GM18867 (cell line): ENCODE data around the gene ATG16L2.

ENCODE experiments used
- ATAC-seq: cut with Tn5 transposase; IDR thresholded peaks from one replicate; pipeline ENCODE4 v1.9.1; 2021; ENCODE audit warnings: mild to moderate bottlenecking, moderate library complexity; ENCODE audit not compliant: unreplicated experiment

Gene ATG16L2, protein sequence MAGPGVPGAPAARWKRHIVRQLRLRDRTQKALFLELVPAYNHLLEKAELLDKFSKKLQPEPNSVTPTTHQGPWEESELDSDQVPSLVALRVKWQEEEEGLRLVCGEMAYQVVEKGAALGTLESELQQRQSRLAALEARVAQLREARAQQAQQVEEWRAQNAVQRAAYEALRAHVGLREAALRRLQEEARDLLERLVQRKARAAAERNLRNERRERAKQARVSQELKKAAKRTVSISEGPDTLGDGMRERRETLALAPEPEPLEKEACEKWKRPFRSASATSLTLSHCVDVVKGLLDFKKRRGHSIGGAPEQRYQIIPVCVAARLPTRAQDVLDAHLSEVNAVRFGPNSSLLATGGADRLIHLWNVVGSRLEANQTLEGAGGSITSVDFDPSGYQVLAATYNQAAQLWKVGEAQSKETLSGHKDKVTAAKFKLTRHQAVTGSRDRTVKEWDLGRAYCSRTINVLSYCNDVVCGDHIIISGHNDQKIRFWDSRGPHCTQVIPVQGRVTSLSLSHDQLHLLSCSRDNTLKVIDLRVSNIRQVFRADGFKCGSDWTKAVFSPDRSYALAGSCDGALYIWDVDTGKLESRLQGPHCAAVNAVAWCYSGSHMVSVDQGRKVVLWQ

DNA sequence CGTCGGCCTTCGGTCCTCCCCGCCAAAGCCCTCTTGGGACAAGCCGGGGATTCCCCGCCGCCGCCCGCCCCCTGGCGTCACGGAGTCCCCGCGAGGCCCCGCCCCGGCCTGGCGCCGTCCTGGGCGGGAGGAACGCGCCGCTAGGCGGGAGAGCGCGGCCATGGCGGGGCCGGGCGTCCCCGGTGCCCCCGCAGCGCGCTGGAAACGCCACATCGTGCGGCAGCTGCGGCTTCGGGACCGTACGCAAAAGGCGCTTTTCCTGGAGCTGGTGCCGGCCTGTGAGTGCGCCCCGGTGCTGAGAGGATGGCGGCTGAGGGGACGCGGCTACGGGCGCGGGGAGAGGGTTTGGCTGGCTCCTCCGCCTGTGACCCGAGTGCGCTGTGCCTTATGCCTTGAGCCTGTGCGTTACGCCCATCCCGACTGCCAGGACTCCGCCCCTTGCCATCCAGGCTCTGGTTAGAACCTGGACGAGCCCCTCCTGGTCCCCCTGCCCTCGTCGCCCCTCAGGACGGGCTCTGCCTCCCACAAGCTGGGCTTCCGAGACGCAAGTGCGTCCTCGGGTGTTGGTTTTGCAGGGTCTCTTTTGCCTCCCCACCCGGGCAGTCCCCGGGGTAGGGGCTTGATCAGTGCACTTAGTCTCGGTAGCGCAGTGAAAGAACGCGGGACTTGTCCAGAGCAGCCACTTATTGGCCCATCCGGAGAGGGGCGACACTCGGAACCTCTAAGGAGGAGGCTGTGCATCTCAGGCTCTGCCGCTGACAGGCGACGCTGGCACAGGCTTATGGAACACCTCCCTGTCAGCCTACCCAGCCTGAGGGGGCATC is at the start of gene ATG16L2:
Gene ATG16L2 (plus strand): TSS at position 126 of the 824 bp plus-strand sequence. CDS start 35 bp downstream, at position 161.
- ATAC-seq: peak; percentile 61

DNA sequence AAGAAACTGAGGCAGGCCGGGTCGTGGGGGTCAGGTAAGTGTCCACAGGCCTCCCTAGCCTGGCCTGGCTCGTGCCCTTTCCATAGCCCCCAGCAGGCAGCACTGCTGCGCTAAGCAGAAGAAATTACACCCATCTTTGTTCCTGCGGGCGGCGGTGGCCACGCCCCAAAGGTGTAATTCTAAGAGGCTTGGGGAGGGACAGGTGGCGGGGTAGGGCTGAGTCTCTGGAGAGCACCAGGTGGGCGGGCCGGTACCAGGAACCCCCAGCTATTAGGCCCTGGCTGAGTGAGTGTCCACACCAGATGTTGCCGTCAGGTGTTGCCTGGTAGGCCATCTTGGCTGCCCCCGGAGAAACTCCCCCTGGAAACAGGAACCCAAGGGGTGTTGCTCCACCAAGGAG is 49.7 kb upstream of the ATG16L2 start:
- ATAC-seq: no peak

DNA sequence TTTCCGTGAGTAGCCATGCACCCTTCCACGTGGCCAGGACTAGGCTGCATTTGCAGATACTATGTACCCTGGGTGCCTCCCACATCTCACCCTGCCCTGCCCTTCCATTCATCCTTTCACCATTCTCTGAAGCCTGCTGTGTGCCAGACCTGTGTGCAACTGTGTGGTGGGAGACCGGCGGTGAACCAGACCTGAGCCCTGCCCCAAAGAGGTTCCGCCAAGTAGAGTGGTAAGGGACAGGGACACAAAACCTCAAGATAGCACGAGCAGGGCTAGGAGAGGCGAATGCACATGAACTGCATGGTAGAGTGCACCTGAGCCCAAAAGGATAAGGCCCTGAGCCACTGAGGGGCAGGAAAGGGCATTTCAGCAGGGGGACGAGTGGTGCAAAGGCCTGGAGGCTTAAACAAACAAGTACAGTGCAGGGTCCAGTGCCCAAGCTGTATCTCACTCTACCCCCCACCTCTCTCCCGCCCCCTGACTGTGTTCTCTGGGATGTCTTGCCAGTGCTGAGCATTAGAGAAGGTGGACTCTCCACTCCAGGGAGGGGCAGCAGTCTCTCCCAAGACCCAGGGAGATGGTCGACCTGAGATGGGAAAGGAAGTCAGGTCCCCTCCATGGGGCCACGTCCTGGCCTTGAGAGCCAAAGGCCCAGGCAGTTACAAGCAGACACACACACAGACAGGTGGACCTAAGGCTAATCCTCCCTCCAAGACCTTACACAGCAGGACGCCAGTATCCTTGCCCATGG is 47.9 kb upstream of the ATG16L2 start:
- ATAC-seq: no peak

DNA sequence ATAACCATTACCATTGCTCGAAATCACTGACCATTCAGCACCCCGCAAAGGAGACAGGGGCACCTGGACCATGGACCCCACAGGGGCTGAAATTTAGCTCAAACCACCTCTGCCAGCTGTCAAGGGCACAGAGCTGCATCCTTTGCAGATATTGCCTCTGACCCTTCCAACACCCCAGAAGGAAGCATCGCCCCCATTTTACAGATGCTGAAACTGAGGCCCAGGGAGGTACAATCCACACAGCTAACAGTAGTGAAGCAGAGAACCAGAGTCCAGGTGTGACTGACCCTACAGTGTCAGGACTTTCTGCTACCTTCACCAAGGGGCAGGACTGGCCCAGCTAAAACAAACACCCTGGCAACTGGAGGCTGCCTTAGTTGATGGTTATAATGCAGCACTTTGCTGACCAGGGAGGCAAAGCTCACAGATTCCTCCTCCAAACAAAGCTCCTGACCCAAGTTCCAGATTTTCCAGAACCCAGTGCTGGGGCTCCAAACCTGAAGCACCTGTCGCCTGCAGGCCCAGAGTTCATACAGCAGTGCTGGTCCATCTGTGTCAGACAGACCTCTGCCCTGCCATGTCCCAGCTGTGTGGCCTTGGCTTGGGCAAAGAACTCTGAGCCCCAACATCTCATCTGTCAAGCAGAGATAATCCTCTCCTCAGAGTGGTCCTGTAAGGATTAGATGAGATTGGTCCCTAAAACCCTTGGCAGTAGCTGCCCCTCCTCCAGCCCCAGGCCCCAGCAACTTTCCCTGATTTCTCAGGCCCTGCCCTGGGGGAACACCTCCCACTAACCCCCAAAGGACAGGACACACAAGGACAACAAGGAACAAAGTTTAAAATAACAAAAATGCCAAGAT is 46.8 kb upstream of the ATG16L2 start:
- no peak for ATAC-seq

DNA sequence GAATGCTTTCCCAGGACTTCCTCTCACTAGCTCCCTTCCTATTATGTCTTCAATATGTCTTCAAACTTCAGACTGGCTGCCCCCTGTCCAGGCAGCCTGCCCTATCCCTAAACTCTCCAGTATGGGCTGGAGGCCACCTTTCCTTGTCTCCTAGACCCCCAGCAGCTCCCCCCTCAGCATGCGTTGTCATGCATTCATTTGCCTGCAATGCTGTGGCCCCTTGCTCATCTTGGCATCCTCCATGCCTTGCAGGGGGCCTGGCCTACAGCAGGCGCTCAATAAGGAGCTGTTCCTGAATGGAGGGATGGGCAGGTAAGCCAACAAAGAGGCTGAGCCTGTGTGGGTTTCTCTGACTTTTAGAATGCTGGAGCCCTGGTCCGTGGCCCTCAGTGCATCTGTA is 45.6 kb upstream of the ATG16L2 start:
- no peak for ATAC-seq

DNA sequence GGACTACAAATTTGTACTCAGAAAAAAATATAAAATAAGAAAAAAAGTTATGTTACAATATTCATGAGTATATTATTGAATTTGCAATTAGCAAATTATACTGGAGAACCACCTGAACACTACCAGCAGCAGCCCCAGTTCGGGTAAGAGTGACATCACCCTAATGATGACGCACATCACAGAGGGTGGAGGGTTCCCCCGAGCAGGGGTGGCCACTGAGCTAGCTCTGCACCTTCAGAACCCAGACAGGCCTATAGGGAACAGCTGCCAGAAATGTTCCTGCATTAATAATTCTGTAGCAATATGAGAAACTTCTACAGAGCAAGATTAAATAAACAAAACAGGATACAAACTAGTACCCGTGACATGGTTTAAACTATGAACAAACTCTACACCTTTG is 44.5 kb upstream of the ATG16L2 start:
- ATAC-seq: no peak

DNA sequence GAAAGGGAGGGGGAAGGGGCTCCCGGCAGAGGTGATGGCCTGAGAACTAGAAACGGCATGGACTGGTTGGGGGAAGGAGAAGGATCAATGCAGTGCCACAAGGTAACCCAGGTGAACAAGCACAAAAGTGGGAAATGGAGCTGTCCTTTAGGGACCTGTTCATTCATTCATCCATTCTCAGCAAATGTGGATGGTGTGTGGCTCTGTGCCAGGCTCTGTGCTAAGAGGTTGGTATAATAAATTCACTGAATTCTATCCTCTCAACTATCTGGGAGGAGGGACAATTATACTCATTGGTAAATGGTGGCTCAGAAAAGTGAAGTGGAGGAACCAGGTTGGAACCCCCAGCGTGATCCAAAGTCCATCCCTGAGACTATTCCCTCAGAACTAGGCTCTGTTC is 43.4 kb upstream of the ATG16L2 start:
- ATAC-seq: no peak

DNA sequence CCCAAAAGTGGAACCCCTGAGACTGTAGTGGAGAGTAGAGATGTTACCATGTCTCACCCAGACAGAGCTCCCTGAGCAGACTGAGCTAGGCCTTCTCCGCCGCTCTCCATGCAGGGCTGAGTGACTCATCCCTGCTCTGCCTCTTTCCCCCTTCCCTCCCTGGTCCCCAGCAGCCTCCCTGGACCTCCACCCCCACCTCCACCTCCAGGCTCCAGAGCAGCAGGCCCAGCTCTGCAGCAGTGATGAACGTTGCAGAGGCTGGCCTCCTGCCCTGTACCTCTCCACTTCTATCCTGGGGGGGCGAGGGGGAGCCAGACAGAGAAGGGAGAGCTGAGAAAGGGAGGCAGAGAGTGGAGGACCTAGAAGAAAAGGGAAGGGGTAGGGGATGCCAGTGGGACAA is 42.7 kb upstream of the ATG16L2 start:
- no peak for ATAC-seq

DNA sequence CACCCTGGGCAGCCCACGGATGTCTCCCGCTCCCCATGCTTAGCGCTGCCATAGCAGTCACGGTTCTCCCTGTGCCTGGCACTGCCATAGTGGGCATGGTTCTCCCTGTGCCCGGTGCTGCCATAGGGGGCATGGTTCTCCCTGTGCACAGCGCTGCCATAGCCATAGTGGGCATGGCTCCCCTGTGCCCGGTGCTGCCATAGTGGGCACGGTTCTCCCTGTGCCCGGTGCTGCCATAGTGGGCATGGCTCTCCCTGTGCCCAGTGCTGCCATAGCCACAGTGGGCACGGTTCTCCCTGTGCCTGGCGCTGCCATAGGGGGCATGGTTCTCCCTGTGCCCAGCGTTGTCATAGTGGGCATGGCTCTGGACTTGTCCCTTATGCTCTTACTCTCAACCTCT is 42.2 kb upstream of the ATG16L2 start:
- ATAC-seq: no peak

DNA sequence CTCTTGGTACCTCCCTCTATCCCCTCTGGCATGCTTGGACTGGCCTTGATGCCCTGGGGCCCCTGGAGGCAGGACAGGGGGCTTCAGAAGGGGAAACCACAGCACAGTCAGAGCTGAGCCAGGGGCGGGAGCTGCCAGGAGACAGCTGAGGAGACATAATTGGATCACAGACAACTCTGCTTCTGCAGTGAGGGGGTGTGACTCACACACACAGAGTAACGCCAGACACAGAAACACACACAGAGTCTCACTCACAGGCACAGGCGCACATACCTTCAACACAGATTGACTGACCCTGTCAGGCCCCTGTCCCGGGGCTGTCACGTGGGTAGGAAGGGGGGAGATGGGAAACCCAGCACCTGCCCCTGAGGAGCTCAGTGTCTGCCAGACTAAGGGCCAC is 40.9 kb upstream of the ATG16L2 start:
- ATAC-seq: no peak

DNA sequence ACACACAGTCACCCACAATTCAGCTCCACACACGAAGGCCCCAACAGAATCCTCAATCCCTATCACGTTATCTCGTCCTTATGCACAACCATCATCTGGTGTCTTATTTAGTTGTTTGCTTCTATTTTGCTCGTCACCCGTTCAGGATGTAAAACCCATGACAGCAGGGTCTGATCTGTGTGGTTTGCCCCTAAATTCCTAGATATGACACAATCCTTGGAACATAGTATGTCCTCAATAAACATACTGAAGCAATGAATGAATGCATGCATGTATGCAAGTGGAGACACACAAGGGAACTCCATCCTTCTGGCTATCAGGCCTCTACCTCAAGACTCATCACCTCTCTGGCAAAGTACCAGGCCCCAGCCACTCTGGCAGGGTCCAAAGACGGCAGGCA is 40.5 kb upstream of the ATG16L2 start:
- no peak for ATAC-seq

DNA sequence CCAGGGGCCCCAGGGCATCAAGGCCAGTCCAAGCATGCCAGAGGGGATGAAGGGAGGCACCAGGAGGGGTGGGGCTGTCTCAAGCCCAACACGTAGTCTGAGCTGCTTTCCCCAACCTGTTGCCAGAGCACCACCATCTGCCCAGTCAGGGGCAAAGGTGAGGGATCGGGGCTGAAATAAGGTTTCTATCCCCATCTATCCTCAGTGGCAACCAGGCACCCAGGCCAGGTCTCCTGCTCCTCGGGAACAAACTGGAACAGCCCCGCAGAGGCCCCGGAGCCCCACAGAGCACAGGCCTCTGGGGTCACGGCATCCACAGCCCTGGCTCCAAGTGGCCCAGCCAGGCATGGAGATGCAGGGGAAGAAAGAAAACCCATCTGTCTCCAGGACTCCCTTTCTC is 39.7 kb upstream of the ATG16L2 start:
- no peak for ATAC-seq

DNA sequence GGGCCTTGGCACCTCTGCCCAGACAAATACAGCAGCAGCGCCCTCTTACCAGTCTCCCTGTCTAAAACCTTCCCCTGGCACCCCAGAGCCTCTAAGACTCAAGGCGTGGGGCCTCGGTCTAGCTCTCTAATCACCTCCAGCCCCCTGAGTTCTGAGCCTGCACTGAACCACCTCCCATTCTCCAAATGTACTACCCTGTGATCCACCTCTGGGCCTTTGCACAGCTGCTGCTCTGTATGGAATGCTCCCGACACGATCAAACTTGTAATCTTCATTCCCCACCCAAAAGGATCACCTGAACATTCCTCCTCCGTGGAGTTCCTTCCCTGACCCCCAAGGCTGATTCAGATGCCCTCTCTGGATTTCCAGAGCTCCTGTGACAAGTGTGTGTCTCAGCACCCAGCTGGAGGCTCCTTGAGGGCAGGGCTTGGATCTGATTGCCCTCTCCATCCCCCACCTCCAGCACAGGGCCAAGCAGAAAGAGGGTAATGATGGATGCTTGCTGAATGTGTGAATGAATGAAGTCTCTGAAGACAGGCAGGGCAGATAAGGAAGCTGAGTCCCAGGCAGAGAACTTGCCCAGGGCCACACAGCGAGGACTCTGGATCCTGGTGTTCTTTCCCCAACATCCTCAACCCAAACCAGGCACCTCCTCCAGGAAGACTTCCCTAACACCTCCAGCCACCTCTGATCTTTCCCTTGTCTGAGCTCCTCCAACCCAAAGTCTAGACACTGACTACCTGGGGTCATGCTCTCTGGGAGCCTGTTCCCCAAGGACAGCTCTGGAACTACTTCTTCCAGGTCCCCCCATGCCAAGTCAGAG is 38.7 kb upstream of the ATG16L2 start:
- no peak for ATAC-seq

DNA sequence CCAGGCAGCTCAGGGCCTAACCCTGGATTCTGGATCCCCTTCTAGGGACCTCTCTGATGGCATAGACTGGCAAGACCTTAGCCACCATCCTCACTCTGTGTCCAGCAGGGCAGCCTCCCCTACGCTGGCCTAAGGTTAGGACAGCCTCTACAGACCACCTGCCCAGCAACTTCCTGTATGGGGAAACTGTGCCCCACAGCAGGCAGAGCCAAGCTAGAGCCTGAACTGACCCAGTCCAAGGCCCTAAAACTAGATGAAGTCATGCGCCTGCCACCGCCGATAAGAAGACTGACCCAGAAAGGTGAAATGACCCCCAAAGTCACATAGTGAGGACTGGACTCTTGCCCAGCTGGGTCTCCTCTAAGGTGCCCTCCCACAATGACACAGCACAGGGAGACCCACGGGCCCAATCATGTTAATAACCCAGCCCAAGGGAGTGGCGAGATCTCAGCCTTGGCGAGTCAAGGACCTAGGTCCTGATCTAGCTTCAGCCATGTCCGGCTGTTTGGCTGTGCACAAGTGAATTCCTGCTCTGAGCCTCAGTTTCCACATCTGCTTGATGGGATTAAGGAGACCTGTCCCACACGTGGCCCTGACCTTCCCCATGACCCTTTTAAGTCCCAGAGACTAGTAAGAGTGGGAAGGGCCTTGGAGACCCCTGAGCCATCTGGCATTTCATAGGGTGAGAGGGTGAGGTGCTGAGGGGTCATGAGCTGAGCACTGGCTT is 37.9 kb upstream of the ATG16L2 start:
- ATAC-seq: no peak

DNA sequence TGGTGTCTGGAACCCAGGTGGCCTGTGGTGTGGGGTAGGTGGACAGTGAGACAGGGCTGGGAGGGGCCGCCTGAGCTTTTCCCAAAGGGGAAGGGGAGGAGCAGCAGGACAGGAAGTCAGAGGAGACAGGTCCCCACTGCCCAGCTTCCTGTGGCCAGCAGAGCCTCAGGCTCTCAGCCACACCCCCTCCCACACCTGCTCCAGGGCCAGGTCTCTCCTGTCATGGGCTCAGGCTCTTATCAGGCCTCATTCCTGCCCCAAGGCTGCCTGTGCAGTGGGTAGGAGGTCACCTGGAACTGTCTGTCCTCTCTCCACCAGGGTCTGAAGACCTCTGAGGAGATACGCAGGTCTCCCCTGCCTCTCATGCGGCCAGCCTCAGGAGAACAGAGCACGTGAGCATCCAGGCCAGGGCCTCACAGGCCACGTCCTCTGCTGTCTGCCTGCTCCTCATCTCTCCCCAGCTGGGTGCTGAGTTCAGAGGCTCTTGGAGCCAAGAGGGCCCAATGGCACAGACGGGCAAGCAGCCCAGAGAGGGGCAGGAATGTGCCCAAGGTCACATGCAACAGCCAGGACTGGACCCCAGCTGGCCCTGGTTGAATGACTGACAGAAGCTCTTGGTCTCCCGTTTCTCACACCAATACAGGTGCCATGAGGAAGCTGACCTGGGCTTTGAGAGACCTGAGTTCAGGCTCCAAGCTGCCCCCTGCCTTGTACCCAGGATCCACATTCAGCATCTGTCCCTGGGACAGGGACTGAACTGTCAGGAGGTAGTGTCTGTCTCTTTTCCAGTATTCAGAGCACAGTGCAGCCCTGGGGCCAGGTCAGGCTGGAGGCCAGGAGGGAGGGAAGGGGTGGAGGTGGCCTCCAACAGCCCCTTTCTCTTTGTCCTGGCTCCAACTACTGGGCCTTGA is 37.1 kb upstream of the ATG16L2 start:
- ATAC-seq: no peak

DNA sequence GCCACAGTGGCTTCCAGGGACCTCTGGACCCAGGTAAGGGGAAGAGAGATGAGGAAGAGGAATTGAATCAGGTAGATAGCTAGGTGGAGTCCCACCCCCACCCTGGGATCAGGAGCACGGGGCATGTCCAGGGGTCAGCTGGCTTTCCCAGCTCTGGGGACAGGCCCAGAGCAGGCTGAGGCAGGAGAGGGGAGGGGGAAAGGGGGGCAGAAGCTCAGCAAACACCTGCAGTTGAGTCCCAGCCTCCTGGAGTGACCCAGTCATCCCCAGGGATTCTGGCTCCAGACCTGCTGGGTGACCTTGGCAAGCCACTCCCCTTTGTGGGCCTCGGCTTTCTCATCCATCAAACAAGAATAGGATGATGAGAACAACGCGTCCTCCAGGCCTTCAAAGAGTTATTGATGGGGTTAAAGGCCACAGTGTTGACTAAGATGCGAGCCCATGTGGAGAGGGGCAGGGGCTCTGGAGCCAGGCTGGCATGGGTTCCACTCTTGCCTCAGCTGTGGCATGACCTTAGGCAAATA is 36.4 kb upstream of the ATG16L2 start:
- no peak for ATAC-seq
